H1 (cell line): ENCODE measurements around the gene SLC25A4. TPM values are rescaled to one million over a fixed set of nuclear protein-coding genes. Genes with fewer than 3 reads are reported as not detected.

ENCODE experiments used
- CTCF ChIA-PET: fragments of 300-600 bp; sonication (Branson Sonifier 250); formaldehyde crosslinking; loops from one replicate; lab custom pipeline; 2021; ENCODE audit not compliant: partially characterized antibody; lab: Charles Lee
- POLR2A ChIA-PET: fragments of 300-600 bp; sonication (Branson Sonifier 250); formaldehyde crosslinking; loops from one replicate; lab custom pipeline; 2021; ENCODE audit warnings: inconsistent platforms; ENCODE audit not compliant: partially characterized antibody; lab: Charles Lee
- DNase-seq, 2 experiments: peaks; one replicate each; pipeline versions ENCODE4 v3.0.0 to v3.0.0-alpha.2; 2010 to 2022; ENCODE audit warnings: low spot score in 2 of 2, low read depth in 1 of 2, mixed read lengths in 1 of 2
- FAIRE-seq: peaks from 2 replicates; lab custom pipeline; 2011; peaks lifted over from hg19 to GRCh38; lab: Jason Lieb, UNC
- H2AFZ ChIP-seq: 2 replicates; pipeline ENCODE4 v1.8.1; 2012; ENCODE audit warnings: low read length, inconsistent platforms
- H2AK5ac ChIP-seq: 2 replicates; pipeline ENCODE4 v1.6.1; 2013; ENCODE audit warnings: low read depth, low read length
- H2BK120ac ChIP-seq: replicated peaks from 2 replicates; pipeline ENCODE3; 2013; ENCODE audit warnings: low read depth, low read length, inconsistent platforms
- H2BK12ac ChIP-seq: 2 replicates; pipeline ENCODE4 v1.6.1; 2013; ENCODE audit warnings: low read depth, low read length
- H2BK15ac ChIP-seq: 2 replicates; pipeline ENCODE4 v1.6.1; 2013; ENCODE audit warnings: low read length
- H2BK20ac ChIP-seq: 2 replicates; pipeline ENCODE4 v1.6.1; 2013; ENCODE audit warnings: low read length
- H2BK5ac ChIP-seq: 2 replicates; pipeline ENCODE4 v1.6.1; 2013; ENCODE audit warnings: low read depth, low read length
- H3K14ac ChIP-seq: 2 replicates; pipeline ENCODE4 v1.6.1; 2013; ENCODE audit warnings: inconsistent platforms; ENCODE audit not compliant: insufficient read length
- H3K18ac ChIP-seq: 2 replicates; pipeline ENCODE4 v1.6.1; 2013; ENCODE audit warnings: low read length; ENCODE audit errors: extremely low read depth
- H3K23ac ChIP-seq: 2 replicates; pipeline ENCODE4 v1.6.1; 2013; ENCODE audit warnings: inconsistent platforms; ENCODE audit not compliant: insufficient read length
- H3K23me2 ChIP-seq: 2 replicates; pipeline ENCODE4 v1.6.1; 2013; ENCODE audit warnings: low read depth, low read length
- H3K27ac ChIP-seq: 2 replicates; pipeline ENCODE4 v1.6.1; 2011; ENCODE audit warnings: low read depth, low read length, inconsistent platforms
- H3K27me3 ChIP-seq, 4 experiments: replicated peaks in 1 of 4; 1 replicate in 1 of 4; 2 replicates in 3 of 4; pipeline versions ENCODE4 v1.6.1 to v1.8.1; 2011 to 2013; ENCODE audit warnings: low read length in 3 of 4, mild to moderate bottlenecking in 3 of 4, inconsistent platforms in 2 of 4, mixed read lengths in 2 of 4, moderate library complexity in 1 of 4; ENCODE audit not compliant: control insufficient read depth in 3 of 4, insufficient read depth in 3 of 4; ENCODE audit errors: extremely low read depth in 1 of 4
- H3K36me3 ChIP-seq, 4 experiments: 2 replicates each; pipeline versions ENCODE4 v1.6.1 to v1.8.1; 2011 to 2013; ENCODE audit warnings: mild to moderate bottlenecking in 4 of 4, low read length in 3 of 4, moderate library complexity in 2 of 4, control low read depth in 1 of 4, inconsistent platforms in 1 of 4; ENCODE audit not compliant: insufficient read depth in 4 of 4, control insufficient read depth in 2 of 4
- H3K4ac ChIP-seq: replicated peaks from 2 replicates; pipeline ENCODE3; 2013; ENCODE audit warnings: low read length, low read depth, mixed read lengths, inconsistent platforms; ENCODE audit not compliant: insufficient read length
- H3K4me1 ChIP-seq, 4 experiments: replicated peaks in 1 of 4; 1 replicate in 1 of 4; 2 replicates in 3 of 4; pipeline versions ENCODE4 v1.6.1 to v1.8.1; 2011 to 2013; ENCODE audit warnings: low read length in 3 of 4, inconsistent platforms in 2 of 4, mixed read lengths in 1 of 4; ENCODE audit not compliant: insufficient read depth in 4 of 4, control insufficient read depth in 3 of 4
- H3K4me2 ChIP-seq, 2 experiments: 2 replicates each; pipeline versions ENCODE4 v1.6.1 to v1.8.1; 2011 to 2013; ENCODE audit warnings: low read depth in 2 of 2, low read length in 2 of 2, control low read depth in 1 of 2, inconsistent platforms in 1 of 2, mild to moderate bottlenecking in 1 of 2; ENCODE audit not compliant: insufficient read depth in 1 of 2
- H3K4me3 ChIP-seq, 4 experiments: fragments of 200-600, 300-600 bp in 1 of 4; sonication (generic), shearing (Covaris generic), sonication (Bioruptor Twin) in 1 of 4; 2 replicates each; pipeline versions ENCODE4 v1.5.1 to v1.8.1; 2011 to 2016; ENCODE audit warnings: low read length in 4 of 4, low read depth in 3 of 4, control low read depth in 2 of 4, inconsistent platforms in 2 of 4, mild to moderate bottlenecking in 2 of 4, mixed read lengths in 1 of 4, moderate library complexity in 1 of 4; ENCODE audit not compliant: insufficient read depth in 2 of 4; ENCODE audit errors: extremely low read depth in 1 of 4
- H3K56ac ChIP-seq: replicated peaks from 2 replicates; pipeline ENCODE3; 2013; ENCODE audit warnings: low read depth, mild to moderate bottlenecking, mixed read lengths, low read length, inconsistent platforms; ENCODE audit not compliant: insufficient read length
- H3K79me1 ChIP-seq: 2 replicates; pipeline ENCODE4 v1.6.1; 2013; ENCODE audit warnings: low read depth, low read length, control low read depth
- H3K79me2 ChIP-seq, 2 experiments: 2 replicates each; pipeline versions ENCODE4 v1.6.1 to v1.8.1; 2012 to 2013; ENCODE audit warnings: low read length in 2 of 2, mild to moderate bottlenecking in 2 of 2, inconsistent platforms in 1 of 2; ENCODE audit not compliant: insufficient read depth in 2 of 2, control insufficient read depth in 1 of 2
- H3K9ac ChIP-seq, 4 experiments: replicated peaks in 1 of 4; 1 replicate in 1 of 4; 2 replicates in 3 of 4; pipeline versions ENCODE4 v1.6.1 to v1.8.1; 2011 to 2013; ENCODE audit warnings: low read depth in 3 of 4, low read length in 3 of 4, control low read depth in 2 of 4, mild to moderate bottlenecking in 2 of 4, moderate library complexity in 2 of 4, inconsistent platforms in 1 of 4; ENCODE audit errors: extremely low read depth in 1 of 4
- H3K9me3 ChIP-seq, 2 experiments: 2 replicates each; pipeline versions ENCODE4 v1.6.1 to v1.8.1; 2012 to 2013; ENCODE audit warnings: mild to moderate bottlenecking in 2 of 2, moderate library complexity in 2 of 2, control low read depth in 1 of 2, inconsistent platforms in 1 of 2, low read depth in 1 of 2, low read length in 1 of 2, mixed read lengths in 1 of 2; ENCODE audit not compliant: insufficient read depth in 2 of 2
- H4K20me1 ChIP-seq, 2 experiments: replicated peaks in 1 of 2; 2 replicates each; pipeline versions ENCODE3 to v1.8.1; 2011 to 2013; ENCODE audit warnings: inconsistent platforms in 2 of 2, low read length in 2 of 2, mild to moderate bottlenecking in 1 of 2; ENCODE audit not compliant: insufficient read depth in 2 of 2, control insufficient read depth in 1 of 2
- H4K5ac ChIP-seq: 2 replicates; pipeline ENCODE4 v1.6.1; 2013; ENCODE audit warnings: low read length, low read depth, mixed read lengths, inconsistent platforms; ENCODE audit not compliant: insufficient read length
- H4K8ac ChIP-seq: 2 replicates; pipeline ENCODE4 v1.8.0; 2013; ENCODE audit warnings: mild to moderate bottlenecking, moderate library complexity, low read length, inconsistent platforms; ENCODE audit not compliant: insufficient read depth; ENCODE audit errors: extremely low read depth
- H4K91ac ChIP-seq: replicated peaks from 2 replicates; pipeline ENCODE3; 2013; ENCODE audit warnings: low read length, mixed read lengths, inconsistent platforms; ENCODE audit not compliant: insufficient read length
- ATF2 ChIP-seq: IDR thresholded peaks from 2 replicates; pipeline ENCODE4 v1.6.1; 2012; ENCODE audit warnings: low read length, inconsistent platforms
- BACH1 ChIP-seq: IDR thresholded peaks from 2 replicates; pipeline ENCODE4 v1.6.1; 2012; ENCODE audit warnings: low read length, improper control_type of control experiment
- BCL11A ChIP-seq, 2 experiments: IDR thresholded peaks; one replicate each; pipeline ENCODE4 v1.6.1; 2011; ENCODE audit warnings: low read depth in 2 of 2, low read length in 2 of 2, mild to moderate bottlenecking in 2 of 2
- CEBPB ChIP-seq: IDR thresholded peaks from 2 replicates; pipeline ENCODE4 v1.6.1; 2012; ENCODE audit warnings: low read depth, low read length
- EGR1 ChIP-seq: IDR thresholded peaks from 2 replicates; pipeline ENCODE4 v1.6.1; 2011; ENCODE audit warnings: low read depth, low read length, borderline replicate concordance
- GTF2F1 ChIP-seq: IDR thresholded peaks from 2 replicates; pipeline ENCODE4 v1.6.1; 2012; ENCODE audit warnings: low read depth, low read length, improper control_type of control experiment, borderline replicate concordance
- KDM4A ChIP-seq: IDR thresholded peaks from one replicate; pipeline ENCODE4 v1.7.1; 2012; ENCODE audit warnings: low read depth, mild to moderate bottlenecking, moderate library complexity, low read length, inconsistent platforms; ENCODE audit not compliant: severe bottlenecking
- SP4 ChIP-seq: IDR thresholded peaks from 2 replicates; pipeline ENCODE4 v1.6.1; 2012; ENCODE audit warnings: low read length, inconsistent platforms
- ZNF274 ChIP-seq: IDR thresholded peaks from 2 replicates; pipeline ENCODE4 v1.7.0; 2012; ENCODE audit warnings: low read length, borderline replicate concordance; ENCODE audit errors: extremely low read depth
- WGBS, 2 experiments: shearing (Covaris generic) in 1 of 2; methylation state at CpG; one replicate each; pipeline versions ENCODE4 v1.1.6 to v1.1.7; 2013 to 2015; ENCODE audit warnings: low lambda C conversion rate in 2 of 2, mixed read lengths in 2 of 2, inconsistent platforms in 1 of 2, low coverage in 1 of 2, missing lambda C conversion rate in 1 of 2; ENCODE audit not compliant: insufficient replicate concordance in 2 of 2, insufficient coverage in 1 of 2, insufficient read length in 1 of 2; ENCODE audit errors: extremely low coverage in 1 of 2, missing lambda C conversion rate in 1 of 2; 5-methylcytosine and 5-hydroxymethylcytosine counted together
- polyA plus RNA-seq, 7 experiments: library from polyadenylated mRNA; depleted of rRNA in 3 of 7; stranded (reverse) in 5 of 7; unstranded in 2 of 7; fragments of >200 nt in 5 of 7; fragments of 200-250 nt in 2 of 7; gene quantifications; 1 replicate in 5 of 7; 2 replicates in 1 of 7; 4 replicates in 1 of 7; pipeline versions ENCODE4 v1.2.1 to v1.2.3, GENCODE V29; 2011 to 2013; ENCODE audit warnings: missing spikeins in 2 of 7, mixed read lengths in 2 of 7
- total RNA-seq: library from RNA; stranded (reverse); fragmentation: NEBNext Ultra II Directional; extraction: Animal tissue kit (Norgen Biotek cat#: 25700); gene quantifications from 2 replicates; pipeline ENCODE4 v1.2.1, GENCODE V29; 2021
- TF ChIP-seq, protein P1 (sequence below), 3 experiments: IDR thresholded peaks; 1 replicate in 2 of 3; 2 replicates in 1 of 3; pipeline versions ENCODE4 v1.5.1 to v1.6.1; 2011; ENCODE audit warnings: low read length in 3 of 3, mild to moderate bottlenecking in 3 of 3, inconsistent platforms in 2 of 3, low read depth in 1 of 3, moderate library complexity in 1 of 3; ENCODE audit not compliant: insufficient read depth in 1 of 3; ENCODE audit errors: control extremely low read depth in 1 of 3

SLC25A4 gene
- total and polyA plus RNA-seq, 2 of the 8 experiments (the other 6 are each of a cell fraction or from before 2014, with no cell fraction given), result 41.3 to 42.0 TPM

- Histone ChIP-seq H3K79me1 (peaks cover 3% of the 10 kb centered on the region), H2BK120ac (no peak overlapping the region), H3K18ac (no peak overlapping the region), H3K27ac (no peak overlapping the region), H2BK15ac (no peak overlapping the region), H4K8ac (no peak overlapping the region), H3K27me3 (no peaks in the 10 kb centered on the region), H3K14ac (no peak overlapping the region), H2AK5ac (no peak overlapping the region), H3K9ac (no peak overlapping the region), H3K79me2 (peaks cover 0 to 26% of the 10 kb centered on the region in 2 experiments; a peak in 3 of 4 replicates), H2BK5ac (no peak overlapping the region), H4K20me1 (no peaks in the 10 kb centered on the region), H3K4me1 (peaks cover 0 to 2% (median 0%) of the 10 kb centered on the region in 4 experiments; a peak in 1 of 7 replicates), H3K4ac (no peak overlapping the region), H2AFZ (no peak overlapping the region), H4K5ac (no peak overlapping the region), H3K56ac (no peak overlapping the region), H4K91ac (no peak overlapping the region), H2BK12ac (no peak overlapping the region), H3K23me2 (no peaks in the 10 kb centered on the region), H3K9me3 (no peaks in the 10 kb centered on the region), H3K23ac (no peak overlapping the region), H2BK20ac (no peak overlapping the region), H3K4me3 (no peak overlapping the region), H3K36me3 (no peaks in the 10 kb centered on the region), H3K4me2 (no peak overlapping the region)
- FAIRE-seq (no peak), DNase-seq (no peak)
- ChIA-PET POLR2A (interaction anchor here (0.8 kb wide), 1 partner anchor 27 kb away, joined by 4 read pairs; no protein-coding TSS in a partner anchor), CTCF (interaction anchor here (0.6 to 7.8 kb wide), 8 partner anchors 12 to 157 kb away, joined by 3 to 55 read pairs (median 3); no protein-coding TSS in a partner anchor)
- WGBS, 2 experiments, result 92% methylated on average over 2 of the region's 2 CpGs; no CpG with 5 or more reads in 1 of the 2 experiments
- no peak for TF ChIP-seq CEBPB
- TF ChIP-seq, protein P1, sequence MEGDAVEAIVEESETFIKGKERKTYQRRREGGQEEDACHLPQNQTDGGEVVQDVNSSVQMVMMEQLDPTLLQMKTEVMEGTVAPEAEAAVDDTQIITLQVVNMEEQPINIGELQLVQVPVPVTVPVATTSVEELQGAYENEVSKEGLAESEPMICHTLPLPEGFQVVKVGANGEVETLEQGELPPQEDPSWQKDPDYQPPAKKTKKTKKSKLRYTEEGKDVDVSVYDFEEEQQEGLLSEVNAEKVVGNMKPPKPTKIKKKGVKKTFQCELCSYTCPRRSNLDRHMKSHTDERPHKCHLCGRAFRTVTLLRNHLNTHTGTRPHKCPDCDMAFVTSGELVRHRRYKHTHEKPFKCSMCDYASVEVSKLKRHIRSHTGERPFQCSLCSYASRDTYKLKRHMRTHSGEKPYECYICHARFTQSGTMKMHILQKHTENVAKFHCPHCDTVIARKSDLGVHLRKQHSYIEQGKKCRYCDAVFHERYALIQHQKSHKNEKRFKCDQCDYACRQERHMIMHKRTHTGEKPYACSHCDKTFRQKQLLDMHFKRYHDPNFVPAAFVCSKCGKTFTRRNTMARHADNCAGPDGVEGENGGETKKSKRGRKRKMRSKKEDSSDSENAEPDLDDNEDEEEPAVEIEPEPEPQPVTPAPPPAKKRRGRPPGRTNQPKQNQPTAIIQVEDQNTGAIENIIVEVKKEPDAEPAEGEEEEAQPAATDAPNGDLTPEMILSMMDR (IDR thresholded peaks at IDR 0.05; ENCODE audit: control extremely low read depth in 1 of 3, insufficient read depth in 1 of 3, low read depth in 1 of 3, low read length in 3 of 3), result no peak
- no peak for TF ChIP-seq EGR1
- TF ChIP-seq KDM4A, result no peak
- no peak for TF ChIP-seq ATF2
- no peak for TF ChIP-seq BCL11A (IDR thresholded peaks at IDR 0.05; ENCODE audit: low read depth in 2 of 2, low read length in 2 of 2)
- TF ChIP-seq BACH1, result no peak
- no peak for TF ChIP-seq ZNF274
- no peak for TF ChIP-seq SP4
- no peak for TF ChIP-seq GTF2F1
Measured at GRCh38 chr4:185196437-185196836, 53.4 kb downstream of the SLC25A4 start.
